Measurements from ENCODE around the gene NSRP1. TPM values are rescaled to one million over a fixed set of nuclear protein-coding genes. Genes with fewer than 3 reads are reported as not detected.

Gene NSRP1
- total and polyA plus RNA-seq, 2 of the 4 experiments (the other 2 are of a cell fraction), result 3.4 to 14.2 TPM

GRCh38 chr17:30174556-30174955 is 57.9 kb downstream of the NSRP1 start:
- no CpG with 5 or more reads among the region's 1 CpG for WGBS, 2 experiments (ENCODE audit: extremely low coverage in 2 of 2, insufficient read length in 1 of 2)
- Histone ChIP-seq H3K4me3 (ENCODE audit: insufficient read depth, low read depth, low read length) (no peak overlapping the region), H3K27ac (ENCODE audit: insufficient read depth, low read length) (no peak overlapping the region), H4K20me1 (ENCODE audit: insufficient read depth, low read length) (0 out of 2 replicates have a peak, but pooled peaks cover 5% of the 10 kb centered on the region), H3K56ac (ENCODE audit: extremely low read depth, insufficient read depth, low read length) (no peak overlapping the region), H2AFZ (replicated peaks; ENCODE audit: low read length, poor library complexity) (no peak overlapping the region), H2BK5ac (ENCODE audit: low read depth, low read length, poor library complexity, severe bottlenecking) (no peak overlapping the region), H3K79me1 (ENCODE audit: low read depth in 1 of 2, low read length in 2 of 2) (peaks cover 17 to 35% of the 10 kb centered on the region in 2 experiments), H3K14ac (replicated peaks; ENCODE audit: low read depth, low read length) (no peak overlapping the region), H3K4me1 (ENCODE audit: control insufficient read depth, insufficient read depth, low read length) (no peaks in the 10 kb centered on the region), H3K23ac (ENCODE audit: low read depth, low read length) (no peak overlapping the region), H3K9ac (ENCODE audit: low read depth, low read length) (no peak overlapping the region), H4K5ac (ENCODE audit: low read depth, low read length) (no peak overlapping the region), H2AK5ac (ENCODE audit: low read depth, low read length) (no peak overlapping the region), H3K9me3 (ENCODE audit: control insufficient read depth, insufficient read depth, low read length) (no peaks in the 10 kb centered on the region), H3K18ac (ENCODE audit: low read depth, low read length) (no peak overlapping the region), H2BK15ac (ENCODE audit: low read depth, low read length) (no peak overlapping the region), H3K27me3 (ENCODE audit: control insufficient read depth, insufficient read depth, low read length) (no peaks in the 10 kb centered on the region), H2BK20ac (ENCODE audit: low read depth, low read length) (no peak overlapping the region), H2BK120ac (ENCODE audit: low read depth, low read length) (no peak overlapping the region), H2AK9ac (replicated peaks; ENCODE audit: low read depth, low read length, poor library complexity) (no peak overlapping the region), H3K36me3 (ENCODE audit: control insufficient read depth, insufficient read depth, low read length) (peaks cover 12% of the 10 kb centered on the region), H4K8ac (ENCODE audit: low read depth in 2 of 2, low read length in 2 of 2) (no peak overlapping the region), H4K91ac (ENCODE audit: insufficient read depth, low read depth, low read length) (no peak overlapping the region), H3K4ac (ENCODE audit: low read depth, low read length) (no peak overlapping the region), H3K9me1 (ENCODE audit: insufficient read depth, low read length) (no peaks in the 10 kb centered on the region), H3K4me2 (ENCODE audit: low read depth, low read length) (no peak overlapping the region)
- intact Hi-C loops (cut with micrococcal nuclease) (no loop called here), in situ Hi-C loops (cut with MboI; ENCODE audit: low sequenced_read_pairs) (no loop called here), dilution Hi-C loops (cut with HindIII; ENCODE audit: low sequenced_read_pairs, unreplicated experiment) (no loop called here)
- CTCF ChIA-PET, result no interaction called here
- DNase-seq, result no peak
- POLR2A ChIA-PET (ENCODE audit: unreplicated experiment), result interaction anchor here (0.5 to 0.6 kb wide), 2 partner anchors 13 to 560 kb away, joined by 3 read pairs; no protein-coding TSS in a partner anchor
- TF ChIP-seq CHD1 (IDR thresholded peaks at IDR 0.05; ENCODE audit: low read depth, low read length) (no peak), CTCF (conservative IDR thresholded peaks at IDR 0.05; ENCODE audit: low read depth, low read length) (no peak), BHLHE40 (IDR thresholded peaks at IDR 0.05; ENCODE audit: low read depth, low read length) (no peak)
- ATAC-seq (ENCODE audit: low read depth), result no peak
- no TSS peak for BruUV-seq (replicated peaks)

All from IMR-90 (cell line).